AG04450 (cell line): ENCODE data around the gene RNF144B. TPM values are rescaled to one million over a fixed set of nuclear protein-coding genes. Genes with fewer than 3 reads are reported as not detected.

ENCODE experiments used
- CTCF ChIA-PET: fragments of 300-600, 350-600 bp; formaldehyde crosslinking; extraction: SDS; loops from one replicate; lab custom pipeline; 2022; ENCODE audit warnings: antibody characterized with exemption, inconsistent platforms; lab: Charles Lee
- POLR2A ChIA-PET: fragments of 350-600 bp; formaldehyde crosslinking; extraction: SDS; loops from one replicate; lab custom pipeline; 2021; ENCODE audit warnings: antibody characterized with exemption, inconsistent platforms; lab: Yijun Ruan, JAX
- DNase-seq: peaks from one replicate; pipeline ENCODE4 v3.0.0-alpha.2; 2011; ENCODE audit warnings: low read depth, low spot score
- H3K27ac ChIP-seq: one replicate; pipeline ENCODE4 v1.5.1; 2012; ENCODE audit warnings: low read depth, low read length, control low read depth
- H3K27me3 ChIP-seq: one replicate; pipeline ENCODE4 v1.6.0; 2012; ENCODE audit warnings: low read length; ENCODE audit not compliant: control insufficient read depth, insufficient read depth
- H3K4me3 ChIP-seq: 2 replicates; pipeline ENCODE4 v1.5.1; 2011; ENCODE audit warnings: mild to moderate bottlenecking, low read depth, low read length, control low read depth
- H3K9me3 ChIP-seq: 2 replicates; pipeline ENCODE4 v1.5.1; 2012; ENCODE audit warnings: low read length; ENCODE audit not compliant: control insufficient read depth, insufficient read depth
- CTCF ChIP-seq: IDR thresholded peaks from 2 replicates; pipeline ENCODE4 v1.5.1; 2011; ENCODE audit warnings: low read depth, low read length, control low read depth, inconsistent platforms
- polyA plus RNA-seq: library from polyadenylated mRNA; depleted of rRNA; stranded (reverse); fragments of >200 nt; gene quantifications from 2 replicates; pipeline ENCODE4 v1.2.3, GENCODE V29; 2011

RNF144B gene
- polyA plus RNA-seq, 1 experiment: 0.25 TPM

- no peak for TF ChIP-seq CTCF
- DNase-seq: no peak
- CTCF ChIA-PET: interaction anchor here (2.4 kb wide), 1 partner anchor 14 kb away, joined by 11 read pairs; no protein-coding TSS in a partner anchor
- H3K9me3 ChIP-seq: no peaks in the 10 kb centered on the region
- peaks cover 5% of the 10 kb centered on the region for H3K27me3 ChIP-seq
- POLR2A ChIA-PET: no interaction called here
- H3K27ac ChIP-seq: no peak overlapping the region
- H3K4me3 ChIP-seq: no peak overlapping the region
Observed at GRCh38 chr6:18488526-18489270, 101.5 kb downstream of the RNF144B start.

- no peak overlapping the region for H3K4me3 ChIP-seq
- DNase-seq: no peak
- H3K27me3 ChIP-seq: peaks cover 5% of the 10 kb centered on the region
- no peak overlapping the region for H3K27ac ChIP-seq
- TF ChIP-seq CTCF: no peak
- no peaks in the 10 kb centered on the region for H3K9me3 ChIP-seq
- CTCF ChIA-PET: interaction anchor here (0.6 to 2.4 kb wide), 3 partner anchors 14 to 166 kb away, joined by 3 to 11 read pairs (median 6); no protein-coding TSS in a partner anchor
- POLR2A ChIA-PET: no interaction called here
Observed at GRCh38 chr6:18489335-18489734, 102.2 kb downstream of the RNF144B start.

GRCh38 chr6:18491308-18492045 lies 104.3 kb downstream of the RNF144B start:
- ChIA-PET POLR2A (no interaction called here), CTCF (no interaction called here)
- TF ChIP-seq CTCF: no peak
- H3K27me3 ChIP-seq: peaks cover 5% of the 10 kb centered on the region
- H3K27ac ChIP-seq: no peak overlapping the region
- DNase-seq: no peak
- no peaks in the 10 kb centered on the region for H3K9me3 ChIP-seq
- no peak overlapping the region for H3K4me3 ChIP-seq

- Histone ChIP-seq H3K27me3 (peaks cover 5% of the 10 kb centered on the region), H3K9me3 (no peaks in the 10 kb centered on the region), H3K27ac (no peak overlapping the region), H3K4me3 (no peak overlapping the region)
- ChIA-PET POLR2A (no interaction called here), CTCF (no interaction called here)
- TF ChIP-seq CTCF: no peak
- no peak for DNase-seq
Observed at GRCh38 chr6:18492972-18493371, 105.8 kb downstream of the RNF144B start.

GRCh38 chr6:18493382-18493891 lies 106.3 kb downstream of the RNF144B start:
- Histone ChIP-seq H3K27me3 (peaks cover 5% of the 10 kb centered on the region), H3K9me3 (no peaks in the 10 kb centered on the region), H3K27ac (no peak overlapping the region), H3K4me3 (no peak overlapping the region)
- CTCF ChIA-PET: no interaction called here
- no peak for DNase-seq
- TF ChIP-seq CTCF: no peak
- POLR2A ChIA-PET: no interaction called here
